Heart left ventricle (tissue), 13 donors: ENCODE measurements around the gene NEK5.
"Not testable (repeated sequence)": the region's sequence is repeated elsewhere in the genome, so short reads cannot be mapped to it uniquely, and the experiment has no call there.

ENCODE experiments used
- CTCF ChIP-seq, 12 donors: fragments of 200-600 bp; sonication (generic) in 4 of 12; IDR thresholded peaks; one replicate each; pipeline versions ENCODE4 v1.5.0 to v1.8.0; 2018 to 2022; ENCODE audit warnings: antibody characterized with exemption in 12 of 12, mild to moderate bottlenecking in 5 of 12
- POLR2A ChIP-seq, 2 donors: fragments of 450-650 bp; IDR thresholded peaks; one replicate each; pipeline ENCODE4 v1.6.1; 2017; ENCODE audit warnings: antibody characterized with exemption in 2 of 2, mild to moderate bottlenecking in 2 of 2, moderate library complexity in 2 of 2
- donor health status: ischemic (EF 13 %, LVEDD 7.1; RV severe dilation, severe dysfunction).
- donor health status: DM: no; HTN: yes; CAD: no.
- donor health status: DM: no; HTN: no; CAD: no.
- donor health status: ischemic (EF 25% LVEDD 6.9; RV normal size, moderate dysfunction).
- donor health status: ischemic (EF 25% LVEDD 5.7; RV mildly dilated, moderate dysfunction).
- donor health status: ischemic (EF 35%, LVEDD 5.7; RV mildly dilated, moderate dysfunction).
- donor health status: nonischemic (EF 11% LVEDD 7.7; RV severe dilation, severe dysfunction).
- donor health status: DM: yes; HTN: yes; CAD: no.
- donor health status: PGD.
- donor health status: ischemic (EF 29% LVEDD 5.4; RV normal size, mild dysfunction).
- donor health status: nonischemic (EF 23%, LVEDD 6.1; RV moderate dilation, normal function).

DNA sequence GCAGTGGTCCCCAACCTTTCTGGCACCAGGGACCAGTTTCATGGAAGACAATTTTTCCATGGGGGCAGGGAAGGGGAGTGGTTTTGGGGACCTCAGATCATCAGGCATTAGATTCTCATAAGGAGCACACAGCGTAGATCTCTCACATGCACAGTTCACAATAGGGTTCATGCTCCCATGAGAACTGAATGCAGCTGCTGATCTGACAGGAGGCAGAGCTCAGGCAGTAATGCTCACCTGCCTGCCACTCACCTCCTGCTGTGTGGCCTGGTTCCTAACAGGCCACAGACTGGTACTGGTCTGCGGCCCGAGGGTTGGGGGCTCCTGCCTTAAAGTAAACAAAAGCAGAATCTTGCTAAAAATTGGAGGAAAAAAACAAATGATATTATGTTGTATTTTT is 67.8 kb downstream of the NEK5 start:
- not testable (repeated sequence) for TF ChIP-seq CTCF, POLR2A (IDR thresholded peaks at IDR 0.05)
